ENCODE results near the gene CSNK1A1L.

Gene CSNK1A1L

DNA sequence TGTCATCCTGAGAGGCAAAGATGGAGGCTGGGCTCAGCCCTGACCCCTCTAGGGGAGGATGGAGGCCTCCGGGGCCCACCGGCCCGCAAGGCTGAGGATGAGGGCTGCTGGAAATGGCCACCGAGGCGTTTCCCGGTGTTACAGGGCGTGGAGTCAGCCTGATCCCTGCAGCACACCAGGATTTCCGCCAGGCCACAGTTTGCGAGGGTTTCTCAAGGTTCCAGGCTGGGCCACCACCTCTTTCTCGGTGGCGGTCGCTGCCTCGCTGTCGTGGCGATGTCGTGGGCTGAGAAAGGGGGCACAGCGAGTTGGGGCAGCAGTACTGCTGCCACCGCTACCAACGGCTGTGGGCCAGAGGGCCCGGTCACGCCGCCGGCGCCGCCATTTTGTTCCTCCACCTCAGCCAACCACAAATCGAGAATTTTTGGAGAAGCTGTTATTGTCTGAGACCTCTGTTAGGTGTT, at the start of gene CSNK1A1L:
TSS of gene CSNK1A1L (minus strand) at position 414 of the 464 bp plus-strand sequence. CDS start at position 6, 408 bp downstream.
- no peak for DNase-seq

DNA sequence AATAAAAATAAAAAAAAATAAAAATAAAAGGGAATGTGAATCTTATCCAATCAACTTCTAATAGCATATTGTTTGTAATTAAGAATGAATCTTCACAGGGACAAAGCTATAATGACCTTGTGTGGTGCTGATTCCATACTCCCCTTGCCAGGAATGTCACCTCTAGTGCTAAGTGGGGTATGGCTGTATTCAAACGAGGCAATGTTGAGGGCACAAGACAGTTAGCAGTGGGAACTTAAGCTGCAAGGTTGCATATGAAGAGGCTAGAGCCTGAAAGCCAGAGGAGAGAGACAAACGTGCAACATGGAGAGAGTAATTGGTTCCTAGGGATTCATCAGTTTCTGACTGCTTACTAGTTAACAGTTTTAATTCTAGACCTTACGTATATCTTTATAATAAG, 43.9 kb upstream of the CSNK1A1L start:
- no peak for DNase-seq

DNA sequence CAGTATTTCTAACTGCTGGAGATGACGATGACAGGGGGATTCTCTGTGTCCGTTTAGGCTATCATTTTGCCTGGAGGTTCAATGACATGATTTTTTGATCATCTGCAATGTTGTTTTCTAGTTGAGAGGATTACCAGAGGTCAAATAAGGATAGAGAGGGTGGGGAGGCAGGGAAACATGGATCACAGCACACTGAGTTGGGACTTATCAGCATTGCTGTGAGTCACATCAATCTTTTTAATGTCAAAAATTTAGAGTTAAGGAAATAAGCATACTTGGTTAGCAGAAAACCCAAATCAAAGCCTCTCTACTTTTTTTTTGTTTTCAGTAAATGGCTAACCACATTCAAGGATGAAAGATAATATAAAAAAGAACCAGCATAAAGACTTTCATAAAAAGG, 43.0 kb upstream of the CSNK1A1L start:
- no peak for DNase-seq

DNA sequence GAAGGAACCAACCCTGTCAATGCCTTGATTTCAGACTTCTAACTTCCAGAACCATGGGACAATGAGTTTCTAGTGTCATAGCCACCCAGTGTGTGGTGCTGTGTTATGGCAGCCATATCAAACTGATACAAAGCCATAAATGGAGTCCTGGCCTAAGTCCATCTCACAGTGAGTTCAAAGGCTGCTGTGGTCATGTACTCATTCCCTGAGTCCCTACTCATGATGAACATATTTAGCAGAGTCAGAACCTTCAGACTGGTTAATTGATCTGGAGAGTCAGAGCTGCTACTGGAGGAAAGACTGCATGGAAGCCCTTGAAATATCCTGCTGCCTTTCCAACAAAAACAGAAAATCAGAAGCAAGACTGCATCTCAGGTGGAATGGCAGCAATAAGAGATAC, 39.2 kb upstream of the CSNK1A1L start:
- DNase-seq: no peak

DNA sequence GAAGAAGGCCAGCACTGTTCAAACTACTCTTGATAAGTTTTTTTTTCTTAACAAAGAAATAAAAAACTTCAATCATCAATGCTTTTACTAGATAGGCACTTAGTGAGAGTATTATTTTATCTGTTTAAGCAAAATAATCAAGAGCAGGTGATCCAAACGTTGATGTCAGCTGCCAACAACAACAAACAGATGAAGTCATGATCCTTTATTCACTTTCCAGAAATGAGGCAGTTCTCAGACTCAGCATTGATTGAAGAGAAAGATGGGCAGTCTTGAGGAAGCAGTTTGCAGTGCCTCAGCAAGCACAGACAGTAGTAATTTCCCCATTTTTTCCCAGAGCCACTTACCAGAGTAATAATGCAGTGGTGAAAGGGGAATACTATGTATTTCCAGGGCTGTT, 38.4 kb upstream of the CSNK1A1L start:
- DNase-seq: no peak

DNA sequence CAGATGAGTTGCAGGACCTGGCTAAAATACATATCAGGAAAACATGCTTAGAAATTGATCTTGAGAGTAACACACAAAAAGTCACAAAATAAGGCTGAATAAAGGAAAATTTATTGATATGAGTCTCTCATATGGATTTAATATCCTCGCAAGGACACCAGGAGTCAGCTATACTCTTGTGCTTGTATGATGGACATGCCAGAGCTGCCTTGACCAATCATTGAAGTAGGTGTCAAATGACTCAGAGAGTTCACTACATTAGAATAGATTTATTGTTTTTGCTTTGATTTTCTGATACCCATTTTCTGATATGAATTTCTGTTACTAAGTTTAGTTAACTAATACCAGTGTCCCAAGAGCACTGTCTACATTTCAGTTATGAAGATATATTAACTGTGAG, 37.4 kb upstream of the CSNK1A1L start:
- DNase-seq: no peak

DNA sequence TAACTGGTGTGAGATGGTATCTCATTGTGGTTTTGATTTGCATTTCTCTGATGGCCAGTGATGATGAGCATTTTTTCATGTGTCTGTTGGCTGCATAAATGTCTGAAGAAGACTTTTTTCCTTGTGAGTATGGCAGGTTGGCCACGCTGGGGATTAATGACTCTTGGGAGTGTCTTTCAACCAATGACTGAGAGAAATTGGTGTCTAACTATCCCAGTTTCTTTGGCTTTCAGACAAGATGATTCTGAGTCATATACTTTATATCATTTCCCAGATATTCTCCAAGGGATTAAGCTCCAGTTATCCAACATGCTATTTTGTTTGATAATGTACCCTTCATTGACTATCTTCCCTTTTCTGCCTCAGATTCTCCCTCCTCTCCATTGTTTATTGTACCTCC, 35.5 kb upstream of the CSNK1A1L start:
- no peak for DNase-seq

DNA sequence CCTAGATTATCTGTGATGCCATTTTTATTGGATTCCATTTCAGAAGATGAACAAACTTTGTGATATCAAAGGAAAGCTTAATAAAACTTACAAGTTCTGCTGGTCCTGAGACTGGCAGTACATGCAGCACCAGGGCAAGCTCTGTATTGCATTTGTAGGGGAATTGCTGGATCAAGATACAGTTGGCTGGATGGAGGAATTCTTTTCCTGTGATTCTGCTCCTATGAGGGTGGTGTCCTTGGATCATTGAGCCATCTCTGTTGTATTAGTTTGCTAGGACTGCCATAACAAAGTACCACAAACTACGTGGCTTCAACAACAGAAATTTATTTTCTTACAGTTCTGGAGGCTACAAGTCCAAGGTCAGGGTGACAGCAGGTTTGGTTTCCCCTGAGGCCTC, 33.9 kb upstream of the CSNK1A1L start:
- no peak for DNase-seq

DNA sequence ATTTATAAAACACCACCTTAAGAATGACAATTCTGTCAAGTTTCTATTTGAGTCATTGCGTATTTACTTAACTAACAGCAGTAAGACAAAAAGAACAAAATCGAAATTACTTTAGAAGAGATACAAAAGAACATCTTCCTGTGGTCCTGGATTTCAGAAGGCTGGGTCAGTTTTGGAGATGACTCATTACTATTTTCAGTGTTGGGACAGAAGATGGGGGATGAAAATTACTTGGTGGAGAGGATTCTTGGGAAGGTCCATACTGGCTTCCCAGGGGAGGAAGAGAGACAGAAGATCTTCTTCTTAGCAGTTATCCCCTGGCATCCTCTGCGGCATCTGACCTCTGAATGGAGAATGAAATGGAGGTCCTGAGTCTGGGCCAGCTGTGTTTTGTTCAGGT, 33.5 kb upstream of the CSNK1A1L start:
- no peak for DNase-seq

DNA sequence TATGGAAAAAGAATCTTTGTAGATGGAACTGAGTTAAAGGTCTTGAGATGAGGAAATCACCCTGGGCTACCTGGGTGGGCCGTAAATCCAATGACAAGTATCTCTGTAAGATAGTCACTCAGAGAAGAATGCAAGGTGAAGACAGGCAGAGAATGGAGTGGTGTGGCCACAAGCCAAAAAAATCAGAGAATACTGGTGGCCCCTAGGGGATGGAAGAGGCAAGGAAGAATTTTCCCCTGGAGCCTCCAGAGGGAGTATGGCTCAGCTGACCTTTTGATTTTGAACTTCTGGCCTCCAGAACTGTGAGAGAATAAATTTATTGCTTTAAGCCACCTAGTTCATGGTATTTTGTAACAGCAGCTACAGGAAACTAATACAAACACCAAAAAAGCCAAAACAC, 32.7 kb upstream of the CSNK1A1L start:
- no peak for DNase-seq

DNA sequence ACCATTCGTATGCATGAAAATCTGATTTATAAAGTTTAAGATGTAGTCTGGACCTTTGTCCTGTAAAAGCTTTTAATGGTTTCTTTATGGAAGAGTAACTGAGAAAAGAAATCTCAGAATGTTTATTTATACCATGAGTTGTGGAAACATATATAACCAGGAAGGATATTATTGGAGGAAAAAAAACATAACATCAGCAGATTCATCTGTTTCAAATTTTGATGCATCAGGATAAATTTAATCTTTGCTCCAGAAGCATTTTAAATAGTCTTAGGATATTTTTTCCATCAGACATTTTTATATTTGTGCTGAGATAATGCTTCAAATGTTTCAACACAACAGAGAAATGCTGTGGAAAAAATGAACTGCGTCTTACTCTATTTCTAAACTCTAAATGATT, 31.2 kb upstream of the CSNK1A1L start:
- DNase-seq: no peak

DNA sequence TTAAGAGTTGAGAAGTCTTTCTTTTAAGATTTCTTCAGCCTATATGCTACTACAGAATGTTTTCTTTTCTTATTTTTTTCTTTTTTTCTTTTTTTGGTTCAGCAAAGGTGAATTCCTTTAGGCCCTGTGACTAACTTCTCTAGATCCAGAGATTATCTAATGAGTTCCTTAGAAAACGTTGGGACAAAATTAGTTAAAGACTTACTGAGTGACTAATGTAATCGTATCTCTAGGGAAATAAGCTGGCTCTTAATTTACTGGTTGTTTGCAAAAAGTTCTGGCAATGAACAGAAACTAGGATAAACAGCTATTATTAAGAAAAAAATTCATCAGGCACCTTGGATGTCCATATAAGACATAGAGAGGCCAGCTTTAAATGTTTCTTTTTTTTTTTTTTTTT, 30.7 kb upstream of the CSNK1A1L start:
- DNase-seq: no peak

DNA sequence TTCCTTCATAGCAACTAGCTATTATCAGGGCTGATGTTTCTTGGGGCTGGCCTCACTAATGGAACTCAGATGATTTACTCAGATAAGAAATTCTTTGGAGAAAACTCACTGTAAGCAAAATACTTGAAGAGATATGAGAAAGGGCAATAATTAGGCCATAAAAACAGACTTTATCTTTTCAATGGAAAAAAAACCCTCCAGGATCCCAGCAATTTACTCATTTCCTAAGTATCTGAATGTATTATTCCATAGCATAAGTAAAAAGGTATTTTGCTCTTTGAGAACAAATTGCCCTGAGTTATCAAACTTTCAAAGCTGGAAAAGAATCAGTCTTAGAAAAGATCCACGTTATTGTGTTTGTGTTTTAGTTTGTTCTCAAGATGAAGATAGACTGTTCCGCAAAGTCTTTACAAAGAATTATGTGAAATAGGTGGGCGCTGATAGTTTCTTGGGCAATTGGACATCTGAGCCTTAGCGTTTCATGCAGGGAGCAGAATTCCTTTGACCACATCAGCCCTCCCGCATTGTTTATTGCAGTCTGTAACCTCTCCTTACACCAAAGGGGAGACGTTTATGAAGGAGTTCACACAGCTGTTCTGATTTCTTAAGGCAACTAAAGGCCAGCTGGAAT, 29.1 kb upstream of the CSNK1A1L start:
- no peak for DNase-seq

DNA sequence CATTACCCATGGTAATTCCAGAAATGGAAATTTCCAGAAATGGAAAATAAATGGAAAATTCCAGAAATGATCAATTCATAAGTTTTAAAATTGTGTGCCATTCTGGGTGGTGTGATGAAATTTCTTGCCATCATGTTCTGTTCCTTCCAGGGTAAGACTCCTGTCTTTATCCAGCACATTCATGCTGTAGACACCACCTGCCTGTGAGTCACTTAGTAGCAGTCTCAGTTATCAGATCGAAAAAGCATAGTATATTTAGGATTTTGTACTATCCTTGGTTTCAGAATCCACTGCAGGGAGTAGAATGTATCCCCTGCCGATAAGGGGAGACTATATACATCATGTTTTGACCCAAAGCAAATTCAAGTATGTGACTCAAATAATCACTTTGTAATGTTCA, 26.7 kb upstream of the CSNK1A1L start:
- DNase-seq: no peak

DNA sequence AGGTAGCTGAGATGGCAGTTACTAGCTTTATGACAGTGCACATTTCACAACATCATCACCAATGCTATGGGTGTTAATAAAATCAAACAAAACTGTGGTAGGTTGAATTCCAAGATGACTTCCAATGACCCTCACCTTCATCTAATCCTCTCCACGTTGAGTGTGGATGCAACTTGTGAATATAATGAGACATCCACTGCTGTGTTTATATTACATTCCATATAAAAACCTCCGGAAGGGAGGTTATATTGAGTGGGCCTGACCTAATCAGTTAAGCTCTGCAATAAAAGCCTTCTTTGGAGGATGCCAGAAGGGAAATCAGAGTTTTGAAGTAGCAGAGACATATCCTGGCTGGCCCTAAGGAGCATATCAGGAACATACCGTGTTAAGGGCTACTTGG, 25.6 kb upstream of the CSNK1A1L start:
- DNase-seq: no peak

DNA sequence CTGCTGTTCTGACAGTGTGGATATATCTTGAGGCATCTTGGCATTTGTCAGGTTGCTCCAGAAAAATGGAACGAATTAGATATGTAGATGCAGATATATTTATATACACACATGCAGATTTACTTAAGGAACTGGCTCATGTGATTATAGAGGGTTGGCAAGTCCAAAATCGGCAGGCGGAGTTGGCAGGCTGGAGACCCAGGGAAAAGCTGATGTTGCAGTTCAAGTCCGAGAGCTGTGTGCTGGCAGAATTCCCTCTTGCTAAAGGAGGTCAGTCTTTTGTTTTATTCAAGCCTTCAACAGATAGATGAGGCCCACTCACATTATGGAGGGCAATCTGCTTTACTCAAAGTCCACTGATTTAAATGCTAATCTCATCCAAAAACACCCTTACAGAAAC, 24.4 kb upstream of the CSNK1A1L start:
- DNase-seq: no peak

DNA sequence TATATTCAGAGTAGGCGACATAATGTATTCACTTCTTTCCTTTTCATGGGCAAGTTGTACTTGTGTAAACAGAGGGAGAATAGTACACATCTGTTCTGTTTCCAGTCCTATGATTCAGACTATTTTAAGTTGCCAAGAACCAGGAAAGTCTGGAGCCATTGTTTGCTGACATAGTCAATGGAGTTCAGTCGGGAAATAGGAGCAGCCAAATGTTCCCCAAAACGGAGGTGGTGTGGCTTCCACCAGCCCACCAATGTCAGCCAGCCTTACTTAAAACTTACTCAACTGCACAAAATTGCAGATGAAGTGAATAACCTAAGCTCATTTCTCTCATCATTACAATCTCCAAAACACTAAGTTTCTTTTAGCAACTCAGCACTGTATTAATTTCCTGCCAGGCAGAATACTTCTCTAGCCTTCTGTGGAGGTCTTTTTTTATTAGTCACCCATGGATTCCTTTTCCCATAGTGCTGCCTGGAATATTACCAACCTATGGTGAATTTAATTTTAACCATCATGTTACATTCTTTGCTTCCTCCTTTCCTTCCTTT, 22.3 kb upstream of the CSNK1A1L start:
- no peak for DNase-seq

DNA sequence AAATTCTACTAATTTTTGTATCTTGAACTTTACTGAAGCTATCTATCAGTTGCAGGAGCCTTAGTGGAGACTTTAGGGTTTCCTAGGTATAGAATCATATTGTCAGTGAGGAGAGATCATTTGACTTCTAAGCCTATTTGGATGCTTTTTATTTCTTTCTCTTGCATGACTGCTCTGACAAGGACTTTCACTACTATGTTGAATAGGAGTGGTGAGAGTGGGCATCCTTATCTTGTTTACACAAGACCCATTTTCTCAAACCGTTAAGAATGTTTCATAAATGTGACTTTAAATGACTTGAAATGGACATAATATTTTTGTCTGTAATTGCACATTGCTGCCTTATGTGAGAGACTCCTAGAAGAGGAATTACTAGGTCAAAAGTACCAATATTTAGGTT, 17.9 kb upstream of the CSNK1A1L start:
- DNase-seq: no peak

DNA sequence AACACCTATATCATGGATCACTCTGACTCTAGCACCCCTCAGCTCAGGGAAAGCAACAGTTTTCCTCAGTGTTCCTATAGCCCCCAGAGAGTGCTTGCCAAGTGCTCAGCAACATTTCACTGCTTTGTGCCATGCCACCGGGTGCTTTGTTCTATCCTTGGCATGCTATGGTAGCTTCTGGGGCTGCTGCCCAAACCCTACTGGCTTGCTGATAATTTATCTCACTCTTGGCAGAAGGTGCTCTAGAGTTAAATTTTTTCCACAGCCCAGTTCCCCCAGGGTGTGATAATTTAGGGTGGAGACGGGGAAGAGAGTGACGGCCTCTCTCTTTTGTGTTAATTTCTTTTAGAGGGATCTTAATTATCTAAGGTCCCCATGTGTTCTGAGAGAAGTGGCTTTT, 12.6 kb upstream of the CSNK1A1L start:
- DNase-seq: no peak

DNA sequence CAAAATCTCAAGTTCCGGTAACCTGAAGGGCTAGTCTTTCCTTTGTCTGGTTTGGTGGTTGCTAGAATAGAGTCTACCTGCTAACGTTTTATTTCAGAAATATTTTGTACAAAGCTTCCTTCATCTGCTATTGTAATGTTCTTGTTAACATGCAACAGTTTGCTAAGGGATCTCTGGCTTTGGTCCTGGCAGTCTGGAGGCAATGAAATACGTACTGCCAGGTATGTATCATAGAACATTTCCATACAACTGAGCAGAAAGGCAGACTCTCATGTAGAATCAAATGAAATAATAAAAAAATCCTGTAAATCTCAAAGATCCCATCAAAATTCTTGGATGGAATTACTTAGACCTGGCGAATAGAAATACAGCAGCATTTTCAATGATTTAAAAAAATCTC, 8.8 kb upstream of the CSNK1A1L start:
- no peak for DNase-seq

DNA sequence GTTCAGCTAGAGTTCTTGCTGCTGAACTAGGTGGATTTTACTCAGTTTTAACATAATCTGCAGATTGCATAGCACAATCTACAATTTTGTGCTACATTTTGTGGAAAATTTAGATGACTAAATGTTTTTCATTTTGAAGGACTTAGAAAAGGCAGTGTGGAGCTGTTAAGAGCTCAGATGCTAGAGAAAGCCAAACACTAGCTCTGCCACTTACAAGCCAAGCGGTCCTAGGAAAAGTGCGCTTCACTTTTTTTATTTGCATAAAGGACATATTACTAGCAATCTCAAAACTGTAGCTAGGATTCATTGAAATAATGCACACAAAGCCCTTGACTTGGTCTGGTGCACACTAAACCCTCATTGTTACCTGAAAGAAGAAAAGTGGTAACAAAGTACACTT, 8.1 kb upstream of the CSNK1A1L start:
- no peak for DNase-seq

DNA sequence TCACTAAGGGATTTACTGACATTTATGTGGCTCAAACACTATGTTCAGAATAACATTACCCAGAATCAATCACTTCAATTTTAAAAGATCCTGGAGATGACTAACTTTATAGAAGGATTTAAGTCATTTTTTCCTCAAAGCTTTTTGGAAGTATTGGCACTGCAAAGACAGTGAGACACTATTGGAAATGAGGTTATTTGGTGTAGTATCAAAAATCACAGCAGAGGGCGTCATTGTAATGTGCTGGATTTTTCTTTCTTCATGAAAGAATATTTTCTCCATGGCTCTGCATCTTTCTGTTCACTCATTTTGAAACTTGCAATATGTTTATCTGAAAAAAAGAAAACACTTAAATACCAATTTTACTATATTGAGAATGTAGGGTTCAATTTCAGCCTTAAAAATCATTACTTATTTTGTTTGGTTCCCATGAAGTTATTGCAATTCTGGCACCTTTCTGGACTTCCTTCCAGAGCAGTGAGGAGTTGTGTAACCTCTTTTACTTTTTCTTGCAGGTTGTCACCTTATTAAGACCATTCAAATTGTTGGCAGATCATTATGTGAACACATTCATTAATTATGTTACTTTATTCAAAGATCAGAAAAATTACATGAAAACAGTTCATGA, 3.7 kb upstream of the CSNK1A1L start:
- DNase-seq: peak; percentile 15

DNA sequence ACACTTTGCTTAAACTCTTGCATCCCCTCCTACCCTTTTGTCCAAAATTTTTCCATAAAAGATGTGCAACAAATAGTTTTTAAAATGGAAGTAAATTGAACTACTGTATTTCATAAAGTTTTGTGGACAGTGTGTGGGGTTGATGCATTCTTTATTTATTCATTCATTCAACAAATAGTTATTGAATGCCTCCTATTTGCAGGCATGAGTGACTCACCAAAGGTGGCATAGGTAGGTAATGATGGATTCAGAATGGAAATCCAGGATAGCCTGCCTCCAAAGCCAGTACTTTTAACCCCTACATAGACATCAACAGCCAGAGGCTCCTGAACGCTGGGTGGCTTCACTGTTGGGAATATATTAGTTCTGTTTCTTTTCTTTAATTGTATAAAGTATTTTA, 2.4 kb upstream of the CSNK1A1L start:
- DNase-seq: no peak

DNA sequence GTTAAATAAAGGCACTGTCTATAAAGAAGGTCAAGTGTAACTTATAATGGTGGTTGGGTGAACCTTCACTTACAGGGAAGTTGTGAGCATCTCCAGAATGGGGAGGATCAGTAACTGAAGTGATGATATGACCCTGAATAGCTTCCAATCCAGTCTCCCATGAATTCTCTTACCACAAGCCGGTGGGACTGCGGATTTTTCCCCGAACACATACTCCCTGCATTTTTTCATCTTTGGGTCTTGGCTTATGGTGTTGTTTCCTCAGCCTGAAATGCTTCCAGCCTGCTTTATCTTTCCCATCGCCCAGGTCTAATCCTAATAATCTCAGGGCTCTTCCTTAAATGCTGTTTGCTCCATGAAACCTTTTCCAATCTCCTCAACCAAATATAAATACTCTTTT, 2.0 kb upstream of the CSNK1A1L start:
- no peak for DNase-seq

DNA sequence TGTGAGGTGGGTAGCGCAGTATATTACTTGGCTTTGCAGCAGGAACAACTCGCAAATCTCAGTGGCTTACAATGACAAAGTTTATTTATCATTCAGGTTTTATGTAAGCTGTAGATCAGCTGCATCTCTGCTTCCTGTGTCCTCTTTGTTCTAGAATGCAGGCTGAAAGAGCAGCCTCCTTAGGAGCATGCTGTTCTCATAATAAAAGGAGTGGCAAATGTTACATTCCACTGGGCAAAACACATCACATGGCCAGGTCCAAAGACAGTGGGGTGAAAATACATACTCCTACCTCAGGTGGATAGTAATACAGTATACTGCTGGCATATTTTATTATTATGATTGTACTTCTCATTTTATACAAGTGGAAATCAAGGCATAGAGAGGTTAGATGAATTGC, 1.2 kb upstream of the CSNK1A1L start:
- DNase-seq: no peak
